DND-41 (cell line): Measurements from ENCODE around the gene APBB2.
A peak's percentile ranks its signal among the peaks of the same experiment; 100 is the strongest.

Source experiments
- CTCF ChIP-seq: IDR thresholded peaks from 2 replicates; pipeline ENCODE4 v1.5.1; 2012; ENCODE audit warnings: borderline replicate concordance, low read length, moderate library complexity, mild to moderate bottlenecking; ENCODE audit not compliant: poor library complexity, severe bottlenecking; ENCODE audit errors: extremely low read depth
- EZH2 ChIP-seq: IDR thresholded peaks from 3 replicates; pipeline ENCODE4 v1.6.1; 2012; ENCODE audit warnings: borderline replicate concordance, low read depth, mild to moderate bottlenecking, moderate library complexity, low read length, inconsistent platforms; ENCODE audit not compliant: severe bottlenecking

- TF ChIP-seq EZH2 (no peak), CTCF (peak; percentile 96)
Measured at GRCh38 chr4:40908702-40909362, 305.5 kb downstream of the APBB2 start.
